NCI-H2171 treated with DMSO at 0.1 percent for 48 hours (cell line): Measurements from ENCODE around the gene KRT86.
A peak's percentile ranks its signal among the peaks of the same experiment; 100 is the strongest.
"Not testable (repeated sequence)": the region's sequence is repeated elsewhere in the genome, so short reads cannot be mapped to it uniquely, and the experiment has no call there.

Experiments used
- DNase-seq: peaks from one replicate; lab custom pipeline; 2025; lab: John Stamatoyannopoulos, UW

Gene KRT86

DNA sequence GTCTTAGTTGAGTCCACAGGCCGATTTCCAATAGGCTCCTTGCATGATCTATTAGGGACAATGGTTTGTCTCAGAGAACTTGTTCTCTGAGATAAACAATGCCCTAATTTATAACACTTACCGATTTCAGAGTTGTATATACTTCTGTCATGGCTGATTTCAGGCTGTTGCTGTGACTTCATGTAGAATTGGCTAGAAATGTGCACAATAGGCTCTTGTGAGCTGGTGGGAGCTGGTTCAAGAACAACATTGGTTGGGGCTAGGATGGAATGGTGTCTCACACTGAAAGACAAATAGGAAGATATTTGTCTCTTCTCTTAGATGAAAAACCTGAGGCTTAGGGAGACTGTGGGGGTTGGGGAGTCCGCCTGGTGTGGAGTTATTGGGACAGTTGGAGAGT lies 6.7 kb upstream of the KRT86 start:
- no peak for DNase-seq

- DNase-seq: no peak
These were observed 6.2 kb upstream of the KRT86 start for GRCh38 chr12:52268212-52268611.

- DNase-seq: no peak
These were observed 3.8 kb upstream of the KRT86 start for GRCh38 chr12:52270541-52271070.

- no peak for DNase-seq
These were observed 3.3 kb upstream of the KRT86 start for GRCh38 chr12:52271158-52271557.

- DNase-seq: no peak
These were observed 1.2 kb downstream of the KRT86 start for GRCh38 chr12:52275686-52276085.

- no peak for DNase-seq
These were observed 3.2 kb downstream of the KRT86 start for GRCh38 chr12:52277486-52278245.

- DNase-seq: peak; percentile 56
These were observed 4.4 kb downstream of the KRT86 start for GRCh38 chr12:52278575-52279421.

DNA sequence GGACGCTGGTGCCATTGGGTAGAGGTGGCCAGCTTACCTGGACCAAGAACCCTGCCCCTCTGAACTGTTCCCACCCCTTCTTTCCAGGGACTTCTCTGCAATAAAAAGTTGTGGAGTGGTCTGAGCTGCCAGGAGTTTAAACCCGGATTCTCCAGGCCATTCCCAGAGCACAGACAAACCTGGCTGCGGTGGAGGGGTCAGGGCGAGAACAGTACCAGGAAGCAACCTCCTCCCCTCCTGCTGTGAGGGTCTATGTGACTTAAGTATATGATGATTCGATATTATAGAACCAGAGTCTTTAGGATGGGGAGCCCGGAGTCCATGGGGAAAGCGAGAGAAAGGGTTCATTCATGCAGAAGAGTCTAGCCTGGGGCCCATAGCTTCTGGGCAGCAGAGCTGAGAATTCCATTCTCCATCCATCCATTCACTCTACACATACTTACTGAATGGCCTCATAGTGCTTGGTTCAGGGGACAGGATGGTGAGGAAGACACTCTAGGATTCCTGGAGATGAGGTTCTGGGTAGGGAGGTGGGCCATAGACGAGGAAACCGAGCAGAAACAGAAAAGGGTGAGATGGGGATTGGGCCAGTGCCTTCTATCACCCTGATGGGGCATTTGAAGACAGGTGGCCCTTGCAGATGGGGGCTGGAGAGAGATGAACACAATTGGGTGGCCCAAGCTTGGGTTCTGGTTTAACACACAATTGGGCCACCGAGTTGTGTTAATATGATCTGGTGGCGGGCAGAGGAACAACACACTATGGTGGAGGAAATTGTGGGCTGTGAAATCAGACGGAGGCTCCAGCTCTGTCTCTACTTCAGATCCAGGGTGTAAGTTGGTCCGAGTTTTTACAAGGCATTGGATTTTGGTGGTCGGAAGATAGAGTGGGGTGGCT lies 5.2 kb downstream of the KRT86 start:
- no peak for DNase-seq

DNA sequence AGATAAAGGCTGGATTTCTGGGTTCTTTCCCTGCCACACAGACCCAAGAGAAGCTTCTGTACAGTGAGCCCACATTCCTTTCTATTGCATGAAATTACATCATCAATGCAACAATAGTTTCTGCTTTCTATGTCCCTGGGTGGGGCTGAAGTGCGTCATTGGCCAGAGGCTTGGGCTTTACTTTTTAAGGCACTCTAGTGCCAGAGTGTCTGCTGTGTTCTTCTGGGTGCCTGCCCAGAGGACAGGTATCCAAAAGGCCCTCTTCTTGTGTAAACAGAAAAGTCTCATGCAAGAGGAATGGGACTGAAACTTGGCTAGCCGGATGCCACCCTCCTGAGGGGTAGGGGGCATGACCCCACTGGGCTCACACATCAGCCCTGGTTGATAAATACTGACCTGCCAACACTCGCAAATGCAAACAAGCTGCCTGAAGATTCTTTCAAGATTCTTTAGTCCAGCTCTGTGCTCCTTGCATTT lies 5.9 kb downstream of the KRT86 start:
- DNase-seq: no peak

DNA sequence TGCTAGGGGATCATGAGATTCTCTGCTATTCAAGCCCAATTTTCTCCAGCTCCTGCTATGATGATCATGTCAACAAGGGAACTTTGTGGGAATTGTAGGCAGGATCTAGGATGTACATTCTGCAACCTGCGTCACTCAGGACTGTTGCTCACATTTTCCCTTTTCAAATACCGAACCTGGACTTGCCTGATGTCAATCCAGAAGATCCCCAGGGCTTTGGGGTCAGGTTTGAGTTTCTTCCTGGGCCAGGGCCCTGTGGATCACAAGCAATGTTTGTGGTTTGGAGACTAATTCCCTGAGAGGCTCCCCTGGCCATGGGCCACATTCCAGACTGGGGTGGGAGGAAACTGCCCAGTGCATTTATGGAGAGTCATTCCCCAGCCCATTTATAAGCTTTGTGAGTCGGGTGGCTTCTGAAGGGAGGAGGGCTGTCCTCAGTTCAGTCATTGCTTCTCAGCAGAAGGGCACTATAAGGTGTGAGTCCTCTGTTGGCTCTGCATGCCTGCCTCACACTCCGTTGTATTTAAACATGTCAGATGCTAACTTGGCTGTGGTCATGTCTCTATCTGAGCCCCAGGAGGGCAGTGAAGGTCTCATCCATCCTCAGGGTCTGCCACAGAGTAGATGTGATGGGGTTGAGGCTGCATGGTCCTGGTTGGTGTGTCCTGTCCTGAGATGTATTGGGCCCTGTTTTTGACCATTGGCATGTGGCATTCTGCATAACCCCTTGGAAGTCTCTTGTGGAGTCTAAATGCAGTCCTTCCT lies 6.5 kb downstream of the KRT86 start:
- no peak for DNase-seq

DNA sequence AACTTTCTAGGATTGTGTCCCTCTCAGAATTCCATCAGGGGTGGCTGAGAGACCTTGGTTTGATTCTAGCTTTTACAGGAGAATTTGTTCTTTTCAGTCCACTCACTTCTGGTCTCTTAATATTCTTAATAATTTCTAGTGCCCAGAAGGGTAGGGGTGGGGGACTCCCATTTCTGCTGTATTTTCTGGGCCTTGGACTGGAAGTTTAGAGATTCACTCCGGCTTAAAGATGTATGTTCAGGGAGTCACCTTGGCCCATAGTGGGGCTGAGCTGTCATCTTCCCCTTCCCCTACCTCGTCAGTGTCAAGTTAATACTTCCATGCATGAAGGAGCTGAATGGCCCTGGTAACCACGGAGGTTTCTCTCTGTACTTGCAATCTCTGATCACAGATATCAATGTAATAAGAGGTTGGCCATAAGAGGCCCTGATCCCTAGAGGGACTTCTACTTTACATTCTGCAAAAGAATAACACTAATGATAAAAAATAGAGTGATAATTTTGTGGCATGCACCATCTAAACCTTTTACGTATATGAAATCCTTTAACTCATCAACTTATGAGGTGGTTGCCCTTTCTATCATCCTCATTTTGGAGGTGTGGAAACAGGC lies 10.2 kb downstream of the KRT86 start:
- DNase-seq: no peak

DNA sequence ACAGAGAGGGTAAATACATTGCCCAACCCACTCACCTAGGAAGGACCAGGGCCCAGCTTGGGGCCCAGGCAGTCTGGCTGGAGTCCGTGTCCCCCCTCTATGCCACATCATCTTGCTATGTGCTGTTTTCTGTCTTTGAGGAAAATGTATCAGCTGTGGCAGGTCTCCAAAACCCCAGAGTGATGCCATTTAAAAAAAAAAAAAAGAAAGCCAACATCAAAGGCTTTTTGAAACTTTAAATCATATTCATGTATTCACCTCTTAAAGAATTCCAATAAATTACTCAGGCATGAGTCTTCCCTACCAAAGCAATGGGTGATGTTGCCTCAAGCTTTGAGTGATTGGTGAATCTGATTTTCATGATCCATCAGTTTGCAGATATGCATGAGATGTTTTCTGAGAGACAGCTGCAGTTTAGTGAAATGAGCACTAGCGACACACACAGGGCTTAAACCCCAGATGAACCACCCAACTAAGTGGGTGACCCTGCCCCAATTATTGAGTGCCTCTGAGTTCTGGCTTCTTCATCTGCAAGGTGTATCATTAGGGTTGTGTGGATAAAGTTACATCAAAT lies 10.8 kb downstream of the KRT86 start:
- DNase-seq: no peak

- DNase-seq: no peak
These were observed 11.5 kb downstream of the KRT86 start for GRCh38 chr12:52285851-52286530.

DNA sequence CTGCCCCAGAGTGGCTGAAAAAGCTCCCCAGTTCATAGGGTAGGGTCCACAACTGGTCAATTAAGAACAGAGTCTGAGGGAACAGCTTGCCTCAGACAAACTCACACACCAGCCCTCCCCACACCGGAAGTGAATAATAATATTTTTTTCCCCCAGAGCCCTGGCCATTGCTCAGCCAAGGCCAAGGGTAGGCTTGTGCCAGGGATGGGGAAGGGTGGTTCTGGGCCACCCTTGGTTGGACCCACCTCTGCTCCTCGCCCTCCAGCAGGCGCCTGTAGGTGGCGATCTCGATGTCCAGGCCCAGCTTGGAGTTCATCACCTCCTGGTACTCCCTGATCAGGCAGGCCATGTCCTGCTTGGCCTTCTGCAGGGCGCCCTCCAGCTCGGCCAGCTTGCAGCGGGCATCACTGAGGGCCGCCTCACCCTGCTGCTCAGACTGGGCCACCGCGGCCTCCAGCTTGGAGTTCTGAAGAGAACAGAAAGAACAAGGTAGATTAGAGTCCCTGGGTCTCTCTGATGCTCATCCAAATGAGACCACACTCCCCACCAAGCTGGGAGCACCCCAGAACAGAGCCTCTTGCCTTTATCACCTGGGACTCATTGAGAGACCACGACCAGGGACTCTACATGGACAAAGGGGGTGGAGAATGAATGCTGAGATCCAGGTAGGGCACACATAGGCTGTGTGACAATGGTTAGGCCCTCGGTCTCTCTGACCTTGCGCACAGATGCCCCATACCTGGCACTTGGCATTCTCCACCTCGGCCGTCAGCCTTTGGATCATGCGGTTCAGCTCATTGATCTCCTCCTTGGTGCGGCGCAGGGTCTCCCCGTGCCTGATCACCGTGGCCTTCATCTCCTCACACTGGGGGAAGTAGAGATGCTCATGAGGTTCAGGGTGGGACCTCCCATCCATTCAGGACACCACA lies 12.7 kb downstream of the KRT86 start:
- DNase-seq: not testable (repeated sequence)

DNA sequence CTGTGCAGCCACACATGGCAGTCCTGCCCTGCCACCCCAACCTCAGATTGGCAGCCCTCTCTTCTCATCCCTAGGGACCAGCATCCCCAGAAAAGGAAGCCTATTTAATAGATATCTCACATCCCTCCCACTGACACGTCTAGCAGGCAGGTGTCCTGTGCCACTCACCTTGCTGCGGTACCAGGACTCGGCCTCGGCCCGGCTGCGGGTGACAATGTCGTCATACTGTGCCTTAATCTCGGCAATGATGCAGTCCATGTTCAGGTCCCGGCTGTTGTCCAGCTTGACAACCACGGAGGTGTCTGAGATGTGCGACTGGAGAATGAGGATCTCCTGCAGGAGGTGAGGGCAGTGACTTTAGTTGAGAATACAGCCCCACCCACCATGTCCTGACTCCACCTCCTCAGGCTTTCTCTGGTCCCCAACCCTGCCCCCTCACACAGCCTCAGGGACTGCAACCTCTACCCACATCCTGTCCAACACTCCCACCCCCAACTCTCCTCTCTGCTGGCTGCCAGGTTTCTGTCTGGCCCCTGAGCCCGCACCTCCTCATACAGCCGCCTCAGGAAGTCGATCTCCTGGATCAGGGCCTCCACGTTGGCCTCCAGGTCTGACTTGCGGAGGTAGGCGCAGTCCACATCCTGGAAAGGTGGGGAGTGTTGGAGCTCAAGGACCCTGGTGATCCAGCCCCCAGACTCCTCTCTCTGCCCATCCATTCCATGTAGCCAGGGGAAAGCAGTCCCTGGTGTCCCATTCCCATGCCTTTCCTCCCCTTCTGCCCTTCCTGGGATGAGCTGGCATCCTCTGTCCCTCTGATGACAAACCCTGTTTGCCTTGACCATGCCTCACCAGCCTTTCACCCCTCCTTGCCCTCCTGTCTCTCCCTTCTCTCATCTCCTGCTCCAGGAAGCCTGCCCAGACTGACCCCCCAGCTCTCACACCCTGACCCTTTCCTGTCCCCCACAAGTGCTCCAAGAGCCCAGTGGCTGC lies 13.7 kb downstream of the KRT86 start:
- not testable (repeated sequence) for DNase-seq

DNA sequence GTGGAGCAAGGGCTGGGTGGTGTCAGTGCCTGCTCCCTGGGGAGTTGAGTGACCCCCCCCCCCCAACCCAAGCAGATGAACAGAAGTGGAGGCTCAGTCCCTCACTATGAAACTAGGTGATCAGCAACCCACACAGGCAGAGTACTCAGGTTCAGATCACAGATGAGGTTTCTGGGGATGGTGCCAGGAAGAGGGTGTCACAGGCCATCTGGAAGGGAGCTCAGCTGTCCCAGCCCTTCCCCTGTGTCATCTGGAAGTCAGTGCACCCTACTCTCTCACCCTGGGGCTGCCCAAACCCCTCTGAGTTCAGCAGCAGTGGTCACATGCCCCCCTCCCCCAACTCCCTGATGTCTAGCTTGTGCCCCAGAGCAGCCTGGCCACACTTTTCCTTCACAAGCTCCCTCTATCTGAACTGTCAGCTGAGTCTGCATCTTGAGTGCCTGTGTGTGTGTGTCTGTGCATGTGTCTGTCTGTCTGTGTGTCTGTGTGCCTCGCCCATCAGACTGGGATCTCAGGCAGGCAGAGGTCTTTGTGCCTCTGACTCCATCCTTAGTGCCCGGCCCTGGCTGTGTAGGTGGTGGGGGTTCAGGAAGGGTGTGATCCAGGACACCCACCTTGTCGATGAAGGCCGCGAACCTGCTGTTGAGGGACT lies 16.2 kb downstream of the KRT86 start:
- DNase-seq: peak; percentile 62
